A549 treated with DMSO at 1 μM for 4 hours (cell line): ENCODE results near the gene PRAMEF20. TPM values are rescaled to one million over a fixed set of nuclear protein-coding genes. Genes with fewer than 3 reads are reported as not detected.

Source experiments
- total RNA-seq: library from RNA; stranded (reverse); fragments of 200-300 nt; extraction: Qiagen RNA extraction; gene quantifications from 5 replicates; pipeline ENCODE4 v1.2.3, GENCODE V29; 2022; ENCODE audit warnings: low read depth

Gene PRAMEF20
- not detected in 5 replicates for total RNA-seq

DNA sequence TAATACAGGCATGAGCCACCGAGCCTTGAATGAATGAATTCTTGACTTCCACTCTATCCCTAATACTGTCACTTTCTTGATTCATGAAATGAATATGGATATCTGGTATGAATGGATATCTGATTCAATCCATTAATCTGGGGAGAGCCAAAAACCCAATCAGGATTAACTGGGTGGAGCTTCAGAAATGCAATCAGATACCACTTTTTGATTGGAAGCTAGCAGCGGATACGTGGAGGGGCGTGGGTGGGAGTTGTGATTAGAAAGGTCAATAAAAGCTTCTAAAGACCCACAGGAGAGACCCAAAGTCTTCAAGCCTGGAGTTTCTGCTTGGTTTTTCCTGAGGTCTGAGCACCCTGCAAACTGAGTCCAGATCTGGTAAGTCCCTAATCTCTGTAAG is at the start of gene PRAMEF20:
Gene PRAMEF20 (plus strand): TSS at position 301 of the 400 bp plus-strand sequence. CDS start 5,905 bp downstream, outside the sequence.

DNA sequence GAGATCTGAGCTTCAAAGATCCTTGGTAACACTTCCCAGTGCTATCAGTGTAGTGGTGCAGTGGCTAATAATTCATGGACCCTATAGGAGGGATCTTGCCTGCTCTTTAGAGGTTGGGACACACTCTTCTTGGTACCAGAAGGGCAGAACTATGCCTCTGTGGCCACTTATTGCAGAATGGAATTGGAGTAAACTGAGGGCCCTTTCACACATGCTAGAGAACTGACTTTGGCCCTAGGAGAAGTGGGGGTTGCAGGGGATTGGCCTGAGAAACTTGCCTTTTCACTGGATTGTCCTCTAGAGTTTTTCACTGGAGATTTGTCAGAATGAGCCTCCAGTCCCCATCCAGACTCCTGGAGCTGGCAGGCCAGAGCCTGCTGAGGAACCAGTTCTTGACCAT is 20.9 kb upstream of the PRAMEF20 start, which contains the start of gene PRAMEF17:
Gene PRAMEF17 (plus strand): TSS at position 301 of the 400 bp plus-strand sequence. CDS start 26 bp downstream, at position 327.

Other genes with a start within 250 kb of the PRAMEF20 start
- gene HNRNPCL4, start 244.8 kb upstream of the PRAMEF20 start, total RNA-seq: not detected in 5 replicates
- gene PRAMEF9, start 238.6 kb upstream of the PRAMEF20 start, total RNA-seq: not detected in 5 replicates
- gene PRAMEF13, start 209.0 kb upstream of the PRAMEF20 start, total RNA-seq: not detected in 5 replicates
- gene PRAMEF18, start 184.3 kb upstream of the PRAMEF20 start, total RNA-seq: not detected in 5 replicates
- gene PRAMEF5, start 156.3 kb upstream of the PRAMEF20 start, total RNA-seq: not detected in 5 replicates
- gene PRAMEF8, start 125.3 kb upstream of the PRAMEF20 start, total RNA-seq: 0.06 TPM in 1 of 5 replicates, not detected in the others
- not detected in 5 replicates for gene PRAMEF33, start 106.9 kb upstream of the PRAMEF20 start, total RNA-seq
- gene PRAMEF15, start 94.9 kb upstream of the PRAMEF20 start, total RNA-seq: not detected in 5 replicates
- gene PRAMEF14, start 63.3 kb upstream of the PRAMEF20 start, total RNA-seq: not detected in 5 replicates
- gene PRAMEF19, start 38.5 kb upstream of the PRAMEF20 start, total RNA-seq: not detected in 5 replicates
- gene PRAMEF17, start 20.8 kb upstream of the PRAMEF20 start, total RNA-seq: not detected in 5 replicates
- gene LRRC38, start 103.6 kb downstream of the PRAMEF20 start, total RNA-seq: not detected in 5 replicates
- gene PDPN, start 173.4 kb downstream of the PRAMEF20 start, total RNA-seq: not detected in 5 replicates